ENCODE measurements around the gene SLC25A42. TPM values are rescaled to one million over a fixed set of nuclear protein-coding genes. Genes with fewer than 3 reads are reported as not detected.

SLC25A42 gene
- total and polyA plus RNA-seq, 2 donors (not counting 3 experiments of a cell fraction or from before 2014, with no cell fraction given), result 6.2 to 6.3 TPM

DNA sequence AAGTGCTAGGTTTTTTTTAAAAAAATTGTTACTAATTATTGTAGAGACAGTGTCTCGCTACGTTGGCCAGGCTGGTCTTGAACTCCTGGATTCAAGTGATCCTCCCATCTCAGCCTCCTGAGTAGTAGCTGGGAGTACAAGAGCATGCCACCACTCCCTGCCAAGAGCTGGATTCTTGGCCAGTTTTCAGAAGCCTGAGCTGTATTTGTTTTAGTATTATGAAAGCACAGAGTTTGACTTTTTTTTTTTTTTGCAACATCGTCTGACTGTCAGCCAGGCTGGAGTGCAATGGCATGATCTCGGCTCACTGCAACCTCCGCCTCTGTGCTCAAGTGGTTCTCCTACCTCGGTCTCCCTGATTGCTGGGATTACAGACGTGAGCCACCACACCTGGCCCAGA lies 23.4 kb upstream of the SLC25A42 start:
- intact Hi-C loops (cut with micrococcal nuclease) (no loop called here), dilution Hi-C loops (cut with MboI; ENCODE audit: extremely low pct_ligation_motif_present, low sequenced_read_pairs) (no loop called here)
- TF ChIP-seq, protein P1, sequence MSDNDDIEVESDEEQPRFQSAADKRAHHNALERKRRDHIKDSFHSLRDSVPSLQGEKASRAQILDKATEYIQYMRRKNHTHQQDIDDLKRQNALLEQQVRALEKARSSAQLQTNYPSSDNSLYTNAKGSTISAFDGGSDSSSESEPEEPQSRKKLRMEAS (IDR thresholded peaks at IDR 0.05; ENCODE audit: insufficient read depth, insufficient read length), result no peak
- TF ChIP-seq POLR2A (IDR thresholded peaks at IDR 0.05; ENCODE audit: low read depth, low read length) (no peak), POLR2AphosphoS5 (IDR thresholded peaks at IDR 0.05; ENCODE audit: insufficient read depth, low read depth, low read length) (no peak), EZH2 (IDR thresholded peaks at IDR 0.05; ENCODE audit: borderline replicate concordance, low read depth, low read length, severe bottlenecking) (no peak), GATA2 (IDR thresholded peaks at IDR 0.05; ENCODE audit: insufficient read depth, insufficient read length, low read depth, low read length) (no peak), CTCF (IDR thresholded peaks at IDR 0.05; ENCODE audit: extremely low read depth in 1 of 2, insufficient read depth in 1 of 2, low read depth in 1 of 2, low read length in 2 of 2) (no peak), MYC (IDR thresholded peaks at IDR 0.05; ENCODE audit: low read depth, low read length) (no peak)
- Histone ChIP-seq H4K20me1 (replicated peaks; ENCODE audit: control insufficient read depth, extremely low read depth, insufficient read depth, low read length) (no peaks in the 10 kb centered on the region), H2AFZ (ENCODE audit: low read depth, low read length) (no peak overlapping the region), H3K4me2 (ENCODE audit: insufficient read depth, low read length) (no peak overlapping the region), H3K36me3 (ENCODE audit: control insufficient read depth in 2 of 2, extremely low read depth in 1 of 2, insufficient read depth in 2 of 2, low read length in 2 of 2) (peaks cover 3 to 12% of the 10 kb centered on the region in 2 experiments), H3K79me2 (ENCODE audit: control insufficient read depth, insufficient read depth, low read length) (peaks cover 34% of the 10 kb centered on the region), H3K9me3 (replicated peaks; ENCODE audit: control insufficient read depth, insufficient read depth, low read length) (no peaks in the 10 kb centered on the region), H3K4me1 (ENCODE audit: control insufficient read depth, extremely low read depth, insufficient read depth, low read length) (no peaks in the 10 kb centered on the region), H3K27me3 (ENCODE audit: control insufficient read depth in 2 of 2, insufficient read depth in 2 of 2, low read length in 2 of 2) (no peaks in the 10 kb centered on the region), H3K9me1 (replicated peaks; ENCODE audit: control insufficient read depth, extremely low read depth, insufficient read depth, low read length) (no peaks in the 10 kb centered on the region), H3K9ac (replicated peaks; ENCODE audit: extremely low read depth, insufficient read depth, low read length) (no peak overlapping the region), H3K27ac (ENCODE audit: insufficient read depth, low read depth, low read length) (no peak overlapping the region), H3K4me3 (replicated peaks in 1 of 3; ENCODE audit: insufficient read depth in 1 of 3, low read depth in 1 of 3, low read length in 3 of 3) (no peak overlapping the region)
- FAIRE-seq (no peak), DNase-seq (ENCODE audit: low read depth, low spot score) (no peak)
- ChIA-PET CTCF (no interaction called here), POLR2A (interaction anchor here (0.6 kb wide), 1 partner anchor 65 kb away, joined by 3 read pairs; no protein-coding TSS in a partner anchor)
- no TSS peak for BruUV-seq (replicated peaks)
